ENCODE results near the gene GFRA4.

- TF ChIP-seq POLR2A (IDR thresholded peaks at IDR 0.05) = no peak
- TF ChIP-seq CTCF (IDR thresholded peaks at IDR 0.05) = no peak
Measured at GRCh38 chr20:3616250-3616649, 46.9 kb downstream of the GFRA4 start.

All from right lobe of liver (tissue), 4 donors.